DOHH2 (cell line): ENCODE results near the gene RPS27L.

Experiments
- H3F3A ChIP-seq: fragments of 200-600 bp; sonication (generic), shearing (Covaris generic); 2 replicates; pipeline ENCODE4 v1.6.0; 2016; ENCODE audit warnings: antibody characterized with exemption, mild to moderate bottlenecking; ENCODE audit not compliant: control insufficient read depth, insufficient read depth
- H3K27ac ChIP-seq: fragments of 200-600 bp; sonication (generic); 2 replicates; pipeline ENCODE4 v1.5.1; 2014; ENCODE audit warnings: low read depth, mild to moderate bottlenecking, low read length, moderate library complexity
- H3K27me3 ChIP-seq: fragments of 200-600 bp; sonication (generic); 2 replicates; pipeline ENCODE4 v1.6.1; 2014; ENCODE audit warnings: mild to moderate bottlenecking, low read length, mixed read lengths; ENCODE audit not compliant: control insufficient read depth
- H3K36me3 ChIP-seq: fragments of 200-600 bp; sonication (generic); 2 replicates; pipeline ENCODE4 v1.6.1; 2014; ENCODE audit warnings: mild to moderate bottlenecking, low read length, moderate library complexity, mixed read lengths; ENCODE audit not compliant: control insufficient read depth
- H3K4me1 ChIP-seq: fragments of 200-600 bp; sonication (generic); 2 replicates; pipeline ENCODE4 v1.6.1; 2014; ENCODE audit warnings: mild to moderate bottlenecking, low read length, mixed read lengths; ENCODE audit not compliant: control insufficient read depth
- H3K4me2 ChIP-seq: fragments of 200-600 bp; sonication (generic); 2 replicates; pipeline ENCODE4 v1.6.0; 2014; ENCODE audit warnings: mild to moderate bottlenecking, low read length, moderate library complexity
- H3K4me3 ChIP-seq: fragments of 200-600 bp; sonication (generic); 2 replicates; pipeline ENCODE4 v1.5.1; 2014; ENCODE audit warnings: mild to moderate bottlenecking, low read length, mixed read lengths
- H3K79me2 ChIP-seq: fragments of 200-600 bp; sonication (generic); 2 replicates; pipeline ENCODE4 v1.6.1; 2014; ENCODE audit warnings: mild to moderate bottlenecking, low read length, mixed read lengths; ENCODE audit not compliant: control insufficient read depth
- H3K9me2 ChIP-seq: fragments of 200-600 bp; sonication (generic); replicated peaks from 2 replicates; pipeline ENCODE4 v1.6.1; 2014; ENCODE audit warnings: mild to moderate bottlenecking, low read length, mixed read lengths; ENCODE audit not compliant: control insufficient read depth
- H3K9me3 ChIP-seq: fragments of 200-600 bp; sonication (generic); 2 replicates; pipeline ENCODE4 v1.6.1; 2014; ENCODE audit warnings: antibody characterized with exemption, low read length, mixed read lengths; ENCODE audit not compliant: control insufficient read depth, insufficient read depth
- H4K20me1 ChIP-seq: fragments of 200-600 bp; sonication (generic); 2 replicates; pipeline ENCODE4 v1.6.0; 2014; ENCODE audit warnings: low read depth, mild to moderate bottlenecking, antibody characterized with exemption, low read length, moderate library complexity; ENCODE audit not compliant: control insufficient read depth, insufficient read depth
- EZH2phosphoT487 ChIP-seq: fragments of 200-600 bp; sonication (generic); IDR thresholded peaks from 2 replicates; pipeline ENCODE4 v1.6.1; 2017; ENCODE audit warnings: borderline replicate concordance, mild to moderate bottlenecking, antibody characterized with exemption, low read length, moderate library complexity, mixed read lengths
- TF ChIP-seq, protein P1 (sequence below): fragments of 200-600 bp; sonication (generic); IDR thresholded peaks from one replicate; pipeline ENCODE4 v1.5.1; 2014; ENCODE audit warnings: antibody characterized with exemption, mild to moderate bottlenecking, low read depth, low read length; ENCODE audit not compliant: poor library complexity, severe bottlenecking

Gene RPS27L

DNA sequence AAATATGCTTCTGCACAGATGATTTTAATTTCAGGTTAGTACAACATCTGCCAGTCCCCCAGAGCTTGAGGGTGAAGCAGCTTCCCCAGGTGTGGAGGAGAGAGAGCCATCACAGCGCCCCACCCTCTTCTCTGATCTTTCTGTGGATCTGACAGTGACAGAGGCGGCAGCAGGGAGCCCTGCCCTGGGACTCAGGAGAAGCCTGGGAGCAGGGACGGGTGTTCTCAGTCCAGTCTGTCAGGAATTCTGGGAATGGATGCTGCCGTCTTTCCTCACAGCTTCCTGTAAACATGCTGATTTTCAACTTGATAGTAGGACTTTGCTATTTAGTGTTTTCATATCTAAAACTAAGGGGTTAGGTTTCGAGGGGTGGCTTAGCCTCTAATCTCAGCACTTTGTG is 20.8 kb upstream of the RPS27L start:
- no peak overlapping the region for H3K4me2 ChIP-seq
- H3K4me1 ChIP-seq, result no peaks in the 10 kb centered on the region
- no peaks in the 10 kb centered on the region for H3K9me2 ChIP-seq
- no peaks in the 10 kb centered on the region; the same call in 1 of the 2 replicates for H3K27me3 ChIP-seq
- H3K36me3 ChIP-seq, result no peaks in the 10 kb centered on the region
- no peaks in the 10 kb centered on the region for H3K79me2 ChIP-seq
- no peak overlapping the region for H3K4me3 ChIP-seq
- no peaks in the 10 kb centered on the region for H3F3A ChIP-seq
- no peak overlapping the region for H3K27ac ChIP-seq
- H4K20me1 ChIP-seq, result no peaks in the 10 kb centered on the region
- H3K9me3 ChIP-seq, result no peaks in the 10 kb centered on the region
- TF ChIP-seq, protein P1, sequence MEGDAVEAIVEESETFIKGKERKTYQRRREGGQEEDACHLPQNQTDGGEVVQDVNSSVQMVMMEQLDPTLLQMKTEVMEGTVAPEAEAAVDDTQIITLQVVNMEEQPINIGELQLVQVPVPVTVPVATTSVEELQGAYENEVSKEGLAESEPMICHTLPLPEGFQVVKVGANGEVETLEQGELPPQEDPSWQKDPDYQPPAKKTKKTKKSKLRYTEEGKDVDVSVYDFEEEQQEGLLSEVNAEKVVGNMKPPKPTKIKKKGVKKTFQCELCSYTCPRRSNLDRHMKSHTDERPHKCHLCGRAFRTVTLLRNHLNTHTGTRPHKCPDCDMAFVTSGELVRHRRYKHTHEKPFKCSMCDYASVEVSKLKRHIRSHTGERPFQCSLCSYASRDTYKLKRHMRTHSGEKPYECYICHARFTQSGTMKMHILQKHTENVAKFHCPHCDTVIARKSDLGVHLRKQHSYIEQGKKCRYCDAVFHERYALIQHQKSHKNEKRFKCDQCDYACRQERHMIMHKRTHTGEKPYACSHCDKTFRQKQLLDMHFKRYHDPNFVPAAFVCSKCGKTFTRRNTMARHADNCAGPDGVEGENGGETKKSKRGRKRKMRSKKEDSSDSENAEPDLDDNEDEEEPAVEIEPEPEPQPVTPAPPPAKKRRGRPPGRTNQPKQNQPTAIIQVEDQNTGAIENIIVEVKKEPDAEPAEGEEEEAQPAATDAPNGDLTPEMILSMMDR, result no peak
- TF ChIP-seq EZH2phosphoT487, result no peak

DNA sequence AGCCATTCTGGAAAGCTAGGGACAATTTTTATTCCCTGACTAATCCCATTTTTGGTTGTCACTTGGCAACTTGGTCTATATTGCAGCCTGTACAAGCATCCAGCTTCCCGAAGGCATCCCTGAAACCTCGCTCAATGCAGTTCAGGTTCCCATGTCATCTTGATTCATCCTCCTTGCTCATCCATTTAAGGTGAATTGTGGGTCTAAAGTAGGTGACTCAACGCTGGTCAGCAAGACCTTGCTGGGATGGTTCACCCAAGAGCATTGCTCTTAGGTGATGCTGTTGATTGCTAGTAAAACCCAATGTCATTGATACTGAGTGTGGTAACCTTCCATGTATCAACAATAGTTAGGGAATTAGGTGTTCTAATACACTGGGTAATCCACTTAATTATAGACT is 19.0 kb upstream of the RPS27L start:
- Histone ChIP-seq H3K4me3 (no peak overlapping the region), H3K27me3 (no peaks in the 10 kb centered on the region; the same call in 1 of the 2 replicates), H3K9me2 (no peaks in the 10 kb centered on the region), H3K36me3 (no peaks in the 10 kb centered on the region), H3K4me2 (no peak overlapping the region), H3K27ac (no peak overlapping the region), H3K79me2 (no peaks in the 10 kb centered on the region), H3K4me1 (no peaks in the 10 kb centered on the region), H3F3A (no peaks in the 10 kb centered on the region), H4K20me1 (no peaks in the 10 kb centered on the region), H3K9me3 (no peaks in the 10 kb centered on the region)
- TF ChIP-seq EZH2phosphoT487, result no peak
- TF ChIP-seq, protein P1, result no peak

DNA sequence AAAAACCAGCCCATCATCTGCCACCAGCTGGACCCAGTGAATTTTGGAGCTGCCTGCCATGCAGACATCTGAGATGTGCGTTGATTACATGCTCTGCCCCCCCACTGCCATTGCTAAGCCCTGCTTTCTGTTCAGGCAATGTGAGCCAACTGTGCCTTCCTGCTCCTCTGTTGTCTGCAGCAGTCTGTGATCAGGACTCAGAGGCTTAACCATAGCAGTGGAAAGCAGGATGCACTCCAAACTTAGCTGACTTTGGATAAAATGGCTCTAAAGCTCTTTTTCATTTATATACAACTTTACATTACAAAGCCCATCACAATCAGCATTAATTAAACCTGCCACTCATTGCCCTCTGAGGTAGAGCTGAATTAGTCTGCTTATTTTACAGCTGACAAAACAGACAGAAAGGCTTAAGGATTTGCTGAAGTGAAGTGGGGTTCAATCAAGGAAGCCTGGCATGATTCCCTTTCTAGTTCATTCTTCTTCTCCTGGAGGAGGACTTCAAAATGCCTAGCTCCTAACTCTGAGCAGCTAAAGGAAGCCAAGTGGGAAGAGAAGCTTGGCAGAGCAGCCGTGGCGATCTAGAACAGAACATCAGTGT is 15.7 kb upstream of the RPS27L start:
- H3K9me3 ChIP-seq, result no peaks in the 10 kb centered on the region
- no peaks in the 10 kb centered on the region for H4K20me1 ChIP-seq
- no peak overlapping the region for H3K27ac ChIP-seq
- no peaks in the 10 kb centered on the region for H3K27me3 ChIP-seq
- no peak overlapping the region for H3K4me2 ChIP-seq
- H3K36me3 ChIP-seq, result no peaks in the 10 kb centered on the region
- no peaks in the 10 kb centered on the region for H3F3A ChIP-seq
- no peak overlapping the region for H3K4me3 ChIP-seq
- TF ChIP-seq EZH2phosphoT487, result no peak
- TF ChIP-seq, protein P1, result no peak
- H3K4me1 ChIP-seq, result no peaks in the 10 kb centered on the region
- no peaks in the 10 kb centered on the region for H3K79me2 ChIP-seq
- H3K9me2 ChIP-seq, result no peaks in the 10 kb centered on the region
